Mucosa of descending colon (tissue), 3 donors: ENCODE measurements around the gene DIABLO. TPM values are rescaled to one million over a fixed set of nuclear protein-coding genes. Genes with fewer than 3 reads are reported as not detected.

Experiments
- ATAC-seq: fragments of 200-7000 bp; cut with Tn5 transposase; one replicate; pipeline ENCODE4 v1.9.1; 2020; ENCODE audit warnings: mild to moderate bottlenecking, moderate library complexity
- DNase-seq, 3 donors: peaks; one replicate each; pipeline ENCODE4 v3.0.0-alpha.2; 2020
- H3K36me3 ChIP-seq: fragments of 200-600 bp; one replicate; pipeline ENCODE4 v1.8.0; 2021; ENCODE audit warnings: low read depth, mild to moderate bottlenecking
- H3K4me1 ChIP-seq: fragments of 200-600 bp; one replicate; pipeline ENCODE4 v1.8.0; 2021; ENCODE audit warnings: low read depth, mild to moderate bottlenecking
- H3K4me3 ChIP-seq: fragments of 200-600 bp; one replicate; pipeline ENCODE4 v1.8.0; 2021; ENCODE audit warnings: mild to moderate bottlenecking
- H3K9me3 ChIP-seq: fragments of 200-600 bp; one replicate; pipeline ENCODE4 v1.8.0; 2021; ENCODE audit warnings: mild to moderate bottlenecking
- intact Hi-C, 2 donors: fragments of 100-400 bp; cut with DNase I in 1 of 2; cut with micrococcal nuclease in 1 of 2; formaldehyde crosslinking; loops; one replicate each; pipeline versions ENCODE4 v1.11.0 to v1.11.1; 2022; cut with DNase I, micrococcal nuclease
- total RNA-seq, 3 donors: library from RNA; stranded (reverse); fragmentation: NEBNext Ultra II Directional in 2 of 3; extraction: Animal tissue kit (Norgen Biotek cat#: 25700) in 2 of 3; gene quantifications; one replicate each; pipeline versions ENCODE4 v1.2.1 to v1.2.4, GENCODE V29; 2021 to 2023
- TF ChIP-seq, protein P1 (sequence below): fragments of 200-600 bp; IDR thresholded peaks from one replicate; pipeline ENCODE4 v1.8.0; 2022; ENCODE audit warnings: antibody characterized with exemption, mild to moderate bottlenecking
- donor health status: DM: no; HTN: no; CAD: no; lungs with moderate emphysema.
- donor health status: DM: no; HTN: no; CAD: no.
- donor health status: DM: no; HTN: yes; CAD: no.

DIABLO gene
- total RNA-seq, 3 donors from 2014 or later, result 35.6 to 42.9 (median 41.6) TPM

DNA sequence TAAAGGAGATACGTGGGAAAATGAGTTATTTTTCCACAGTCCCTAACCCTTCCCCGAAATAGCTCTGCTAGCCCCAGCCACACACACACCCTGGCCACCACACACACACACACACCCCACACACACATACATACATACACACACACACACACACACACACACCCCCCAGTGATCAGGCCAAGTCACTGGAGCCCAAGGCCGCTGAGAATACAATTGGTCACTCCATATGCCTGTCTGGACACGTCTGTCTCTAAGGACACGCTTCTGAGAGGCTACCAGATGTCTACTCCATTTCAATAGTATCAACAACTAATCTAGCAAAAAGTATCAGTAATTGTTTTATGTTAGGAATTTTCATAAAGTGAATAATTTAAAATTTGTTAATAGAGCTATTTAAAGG, 13.0 kb upstream of the DIABLO start:
- no peak for ATAC-seq
- no peak for DNase-seq
- TF ChIP-seq, protein P1, sequence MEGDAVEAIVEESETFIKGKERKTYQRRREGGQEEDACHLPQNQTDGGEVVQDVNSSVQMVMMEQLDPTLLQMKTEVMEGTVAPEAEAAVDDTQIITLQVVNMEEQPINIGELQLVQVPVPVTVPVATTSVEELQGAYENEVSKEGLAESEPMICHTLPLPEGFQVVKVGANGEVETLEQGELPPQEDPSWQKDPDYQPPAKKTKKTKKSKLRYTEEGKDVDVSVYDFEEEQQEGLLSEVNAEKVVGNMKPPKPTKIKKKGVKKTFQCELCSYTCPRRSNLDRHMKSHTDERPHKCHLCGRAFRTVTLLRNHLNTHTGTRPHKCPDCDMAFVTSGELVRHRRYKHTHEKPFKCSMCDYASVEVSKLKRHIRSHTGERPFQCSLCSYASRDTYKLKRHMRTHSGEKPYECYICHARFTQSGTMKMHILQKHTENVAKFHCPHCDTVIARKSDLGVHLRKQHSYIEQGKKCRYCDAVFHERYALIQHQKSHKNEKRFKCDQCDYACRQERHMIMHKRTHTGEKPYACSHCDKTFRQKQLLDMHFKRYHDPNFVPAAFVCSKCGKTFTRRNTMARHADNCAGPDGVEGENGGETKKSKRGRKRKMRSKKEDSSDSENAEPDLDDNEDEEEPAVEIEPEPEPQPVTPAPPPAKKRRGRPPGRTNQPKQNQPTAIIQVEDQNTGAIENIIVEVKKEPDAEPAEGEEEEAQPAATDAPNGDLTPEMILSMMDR, result no peak
- intact Hi-C loops, result no loop called here
- H3K4me1 ChIP-seq, result no peaks in the 10 kb centered on the region
- no peaks in the 10 kb centered on the region for H3K9me3 ChIP-seq
- peaks cover 5% of the 10 kb centered on the region for H3K36me3 ChIP-seq
- H3K4me3 ChIP-seq, result no peak overlapping the region

DNA sequence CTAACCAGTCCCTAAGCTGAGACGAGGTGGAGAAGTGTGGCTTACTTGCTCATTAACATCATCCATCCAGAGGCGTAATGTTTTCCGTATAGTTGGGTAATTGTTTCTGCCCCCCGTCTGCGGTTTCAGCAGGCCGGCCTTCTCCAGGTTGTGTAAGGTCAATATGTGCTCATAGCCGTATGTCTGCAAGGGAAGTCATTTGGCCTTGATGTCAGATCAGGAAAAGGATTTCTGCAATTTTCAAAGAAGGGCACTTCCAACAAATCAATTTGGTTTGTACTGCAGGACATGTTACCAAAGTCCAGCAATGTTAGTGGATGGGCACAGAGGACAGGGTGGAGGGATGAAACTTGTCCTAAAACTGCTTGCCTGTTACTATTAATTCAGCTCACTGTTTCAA, 9.9 kb upstream of the DIABLO start:
- H3K36me3 ChIP-seq, result peaks cover 5% of the 10 kb centered on the region
- no peak overlapping the region for H3K4me3 ChIP-seq
- DNase-seq (no peak), ATAC-seq (no peak)
- H3K9me3 ChIP-seq, result no peaks in the 10 kb centered on the region
- TF ChIP-seq, protein P1, result no peak
- intact Hi-C loops, result no loop called here
- H3K4me1 ChIP-seq, result no peaks in the 10 kb centered on the region

DNA sequence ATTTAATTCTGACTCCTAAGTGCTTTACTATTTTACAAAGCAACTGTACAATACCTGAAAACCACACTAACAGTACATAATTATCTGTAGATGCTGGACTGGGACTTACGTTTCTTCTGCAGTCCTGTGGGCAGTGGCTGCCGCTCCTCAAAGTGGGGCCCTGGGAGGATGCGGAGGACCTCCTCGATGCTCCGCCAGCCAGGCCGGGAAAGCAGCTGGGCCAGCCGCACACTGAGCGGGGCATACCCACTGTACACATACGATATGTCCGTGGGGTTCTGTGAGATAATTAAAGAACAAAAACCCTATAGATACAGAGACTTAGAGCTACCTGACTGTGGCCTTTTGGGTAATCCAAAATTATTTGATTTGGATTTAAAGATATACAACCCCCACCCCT, 6.8 kb upstream of the DIABLO start:
- DNase-seq (no peak), ATAC-seq (no peak)
- Histone ChIP-seq H3K36me3 (peaks cover 5% of the 10 kb centered on the region), H3K4me1 (no peaks in the 10 kb centered on the region), H3K4me3 (no peak overlapping the region), H3K9me3 (no peaks in the 10 kb centered on the region)
- intact Hi-C loops, result no loop called here
- TF ChIP-seq, protein P1, result no peak

DNA sequence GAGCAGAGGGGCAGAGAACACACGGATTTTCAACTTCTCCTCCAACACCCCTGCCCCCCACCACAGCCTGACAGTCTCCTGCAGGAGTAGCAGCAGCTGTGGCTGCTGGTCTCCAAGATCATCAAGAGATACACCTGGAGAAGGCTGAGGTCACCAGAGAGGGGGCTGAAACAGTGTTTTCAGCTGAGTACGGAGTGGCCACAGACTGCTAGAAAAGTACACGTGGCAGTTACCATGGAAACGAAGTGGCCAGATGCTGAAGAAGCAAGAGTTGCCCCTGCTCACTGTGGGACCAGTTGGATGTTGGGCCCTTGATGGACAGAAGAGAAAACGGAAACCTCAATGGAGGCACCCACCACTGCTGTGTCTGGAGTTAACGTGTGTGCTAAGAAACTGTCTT, 4.9 kb upstream of the DIABLO start:
- TF ChIP-seq, protein P1, result no peak
- Histone ChIP-seq H3K4me3 (no peak overlapping the region), H3K4me1 (peaks cover 6% of the 10 kb centered on the region), H3K36me3 (peaks cover 5% of the 10 kb centered on the region), H3K9me3 (no peaks in the 10 kb centered on the region)
- DNase-seq (no peak), ATAC-seq (no peak)
- intact Hi-C loops, result no loop called here

DNA sequence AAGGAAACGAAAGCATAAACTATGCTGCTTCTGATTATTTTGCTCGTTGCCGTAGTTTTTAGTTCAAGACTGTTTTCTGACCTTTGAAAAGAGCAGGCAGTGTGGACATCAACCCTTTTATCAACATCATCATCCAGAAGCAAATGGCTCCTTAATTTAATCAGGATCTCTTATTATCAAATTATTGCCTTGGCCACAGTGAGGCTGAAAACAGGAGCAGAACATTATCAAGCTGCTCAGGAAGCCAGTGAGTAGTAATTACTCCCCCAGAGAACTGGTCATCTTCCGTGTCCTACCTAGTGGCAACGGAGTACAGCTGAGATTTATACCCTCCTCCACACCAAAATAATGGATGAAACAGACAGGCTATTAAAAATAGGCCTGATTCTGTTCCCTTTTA, 2.2 kb upstream of the DIABLO start:
- Histone ChIP-seq H3K4me3 (no peak overlapping the region), H3K36me3 (peaks cover 5% of the 10 kb centered on the region), H3K9me3 (no peaks in the 10 kb centered on the region), H3K4me1 (peaks cover 16% of the 10 kb centered on the region)
- no peak for ATAC-seq
- intact Hi-C loops, result no loop called here
- TF ChIP-seq, protein P1, result no peak
- no peak for DNase-seq

DNA sequence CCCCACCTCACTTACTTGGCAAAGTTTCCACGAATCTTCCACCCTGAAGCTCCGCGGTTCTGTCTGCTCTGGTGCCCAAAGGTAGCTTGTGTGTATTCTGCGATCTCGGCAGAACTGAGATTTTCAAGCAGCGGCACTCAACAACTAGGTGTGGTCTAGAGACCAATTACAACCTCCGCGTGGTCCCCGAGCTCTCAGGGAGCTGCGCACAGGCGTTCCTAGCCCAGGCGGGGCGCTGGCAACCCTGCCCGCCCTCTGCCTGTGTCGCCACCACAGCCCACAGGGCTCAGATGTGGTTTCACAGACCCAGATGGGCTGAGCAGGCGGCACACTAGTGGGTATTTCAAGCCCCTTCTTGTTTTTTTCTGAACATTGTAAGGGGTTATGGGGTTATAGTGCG, 1.5 kb upstream of the DIABLO start:
- TF ChIP-seq, protein P1, result no peak
- H3K36me3 ChIP-seq, result peaks cover 5% of the 10 kb centered on the region
- no peak for ATAC-seq

More for the DNA sequence above, 1.5 kb upstream of the DIABLO start:
- Histone ChIP-seq H3K9me3 (no peaks in the 10 kb centered on the region), H3K4me3 (no peak overlapping the region), H3K4me1 (peaks cover 16% of the 10 kb centered on the region)
- intact Hi-C loops, result no loop called here
- peak in 2 of 3 donors; percentile 34 to 60 for DNase-seq
